NB4 (cell line): Measurements from ENCODE around the gene SIGLEC10.
"Not testable (repeated sequence)": the region's sequence is repeated elsewhere in the genome, so short reads cannot be mapped to it uniquely, and the experiment has no call there.

ENCODE experiments used
- DNase-seq: peaks from one replicate; pipeline ENCODE4 v3.0.0; 2010; ENCODE audit warnings: low read depth
- H3K4me3 ChIP-seq: one replicate; pipeline ENCODE4 v1.5.1; 2011; ENCODE audit warnings: mild to moderate bottlenecking, low read depth, low read length, moderate library complexity
- MYC ChIP-seq: IDR thresholded peaks from 2 replicates; pipeline ENCODE4 v1.6.1; 2011; ENCODE audit warnings: low read depth, low read length
- POLR2A ChIP-seq: IDR thresholded peaks from 2 replicates; pipeline ENCODE4 v1.6.1; 2011; ENCODE audit warnings: mild to moderate bottlenecking; ENCODE audit not compliant: insufficient read length; ENCODE audit errors: extremely low read depth
- TF ChIP-seq, protein P1 (sequence below): IDR thresholded peaks from one replicate; pipeline ENCODE4 v1.5.1; 2012; ENCODE audit warnings: low read depth, low read length
- TF ChIP-seq, protein P2 (sequence below): IDR thresholded peaks from 2 replicates; pipeline ENCODE4 v1.6.1; 2011; ENCODE audit warnings: low read depth, low read length

The SIGLEC10 gene

DNA sequence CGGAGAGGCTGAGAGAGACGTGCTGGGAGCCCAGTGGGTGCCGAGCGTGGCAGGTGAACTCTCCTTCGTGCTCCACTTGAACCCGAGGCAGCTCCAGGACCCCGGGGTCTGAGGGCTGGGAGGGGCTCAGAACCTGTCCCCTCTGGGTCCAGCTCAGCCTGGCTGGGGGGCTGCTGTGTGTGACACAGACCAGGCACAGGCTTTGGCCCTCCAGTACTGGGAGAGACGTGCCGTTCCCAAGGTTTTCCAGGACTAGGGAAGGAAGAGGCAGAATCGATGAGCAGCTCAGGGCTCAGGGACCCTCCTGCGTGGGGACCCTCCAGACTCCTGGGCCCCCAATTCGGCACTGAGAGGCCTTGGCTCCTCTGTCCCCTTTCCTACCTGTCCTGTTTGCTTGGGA lies 2.3 kb downstream of the SIGLEC10 start:
- TF ChIP-seq, protein P1, sequence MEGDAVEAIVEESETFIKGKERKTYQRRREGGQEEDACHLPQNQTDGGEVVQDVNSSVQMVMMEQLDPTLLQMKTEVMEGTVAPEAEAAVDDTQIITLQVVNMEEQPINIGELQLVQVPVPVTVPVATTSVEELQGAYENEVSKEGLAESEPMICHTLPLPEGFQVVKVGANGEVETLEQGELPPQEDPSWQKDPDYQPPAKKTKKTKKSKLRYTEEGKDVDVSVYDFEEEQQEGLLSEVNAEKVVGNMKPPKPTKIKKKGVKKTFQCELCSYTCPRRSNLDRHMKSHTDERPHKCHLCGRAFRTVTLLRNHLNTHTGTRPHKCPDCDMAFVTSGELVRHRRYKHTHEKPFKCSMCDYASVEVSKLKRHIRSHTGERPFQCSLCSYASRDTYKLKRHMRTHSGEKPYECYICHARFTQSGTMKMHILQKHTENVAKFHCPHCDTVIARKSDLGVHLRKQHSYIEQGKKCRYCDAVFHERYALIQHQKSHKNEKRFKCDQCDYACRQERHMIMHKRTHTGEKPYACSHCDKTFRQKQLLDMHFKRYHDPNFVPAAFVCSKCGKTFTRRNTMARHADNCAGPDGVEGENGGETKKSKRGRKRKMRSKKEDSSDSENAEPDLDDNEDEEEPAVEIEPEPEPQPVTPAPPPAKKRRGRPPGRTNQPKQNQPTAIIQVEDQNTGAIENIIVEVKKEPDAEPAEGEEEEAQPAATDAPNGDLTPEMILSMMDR = no peak
- no peak for TF ChIP-seq MYC
- no peak for TF ChIP-seq POLR2A
- TF ChIP-seq, protein P2, sequence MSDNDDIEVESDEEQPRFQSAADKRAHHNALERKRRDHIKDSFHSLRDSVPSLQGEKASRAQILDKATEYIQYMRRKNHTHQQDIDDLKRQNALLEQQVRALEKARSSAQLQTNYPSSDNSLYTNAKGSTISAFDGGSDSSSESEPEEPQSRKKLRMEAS = no peak
- no peak overlapping the region for H3K4me3 ChIP-seq
- DNase-seq = no peak

DNA sequence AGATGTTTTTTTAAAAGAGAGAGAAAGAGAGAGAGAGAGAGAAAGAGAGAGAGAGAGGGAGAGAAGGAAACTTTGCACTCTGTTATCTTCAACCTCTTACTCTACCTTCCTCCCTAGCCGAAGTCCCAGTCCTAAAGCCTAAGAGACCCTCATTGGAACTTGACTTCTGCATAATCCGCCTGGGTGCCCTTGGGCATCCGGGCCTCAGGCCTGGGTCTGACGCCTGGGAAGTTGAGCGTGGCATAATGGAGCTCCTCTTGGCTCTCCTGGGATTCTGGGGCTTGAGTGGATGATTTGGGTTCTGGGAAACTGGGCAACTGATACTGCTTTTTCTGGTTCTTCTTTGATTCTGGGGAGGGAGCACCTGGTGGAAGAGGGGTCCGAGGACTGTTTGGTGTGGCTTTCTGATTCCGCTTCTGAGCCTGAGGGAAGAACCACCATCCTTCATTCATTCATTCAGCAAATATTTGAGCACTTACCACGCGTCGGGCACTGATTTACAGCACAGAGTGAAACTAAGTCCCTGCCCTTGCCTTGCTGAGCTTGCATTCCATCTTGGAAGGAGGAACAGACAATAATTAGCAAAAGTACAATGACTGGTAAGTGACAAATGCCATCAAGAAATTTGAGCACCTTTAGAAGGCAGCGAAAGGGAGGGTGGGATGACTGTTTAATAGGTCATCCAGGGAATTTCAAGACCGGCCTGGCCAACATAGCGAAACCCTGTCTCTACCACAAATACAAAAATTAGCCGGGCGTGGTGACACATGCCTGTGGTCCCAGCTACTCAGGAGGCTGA lies 6.3 kb downstream of the SIGLEC10 start:
- TF ChIP-seq, protein P1 = no peak
- TF ChIP-seq POLR2A (no peak), MYC (no peak)
- TF ChIP-seq, protein P2 = no peak
- no peak overlapping the region for H3K4me3 ChIP-seq
- DNase-seq = no peak

DNA sequence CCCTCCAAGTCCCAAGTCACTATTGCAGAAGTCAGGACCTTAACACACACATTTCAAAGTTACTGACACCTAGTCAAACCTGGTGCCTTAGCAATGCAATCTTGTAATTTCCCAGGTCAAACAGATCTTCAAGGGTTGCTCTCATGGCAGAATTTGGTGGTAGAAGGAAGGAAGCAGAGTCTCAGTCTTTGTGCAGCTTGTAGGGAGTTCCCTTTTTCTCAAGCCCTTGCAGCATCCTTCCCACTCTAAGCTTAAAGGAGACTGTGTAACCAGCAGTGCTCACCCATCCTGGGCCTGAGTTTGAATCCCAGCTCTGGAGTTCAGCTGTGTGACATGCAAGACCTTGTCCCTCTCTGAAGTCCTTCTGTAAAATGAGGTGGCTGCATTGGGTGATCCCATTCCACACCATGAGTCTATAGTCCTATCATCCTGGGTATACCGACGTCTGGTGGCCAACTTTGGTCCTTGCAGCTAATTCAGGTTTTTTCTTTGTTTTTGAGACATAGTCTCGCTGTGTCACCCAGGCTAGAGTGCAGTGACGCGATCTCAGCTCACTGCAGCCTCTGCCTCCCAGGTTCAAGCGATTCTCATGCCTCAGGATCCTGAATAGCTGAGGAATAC lies 9.8 kb downstream of the SIGLEC10 start:
- H3K4me3 ChIP-seq = no peak overlapping the region
- peak; percentile 83 for DNase-seq
- TF ChIP-seq POLR2A (no peak), MYC (no peak)
- TF ChIP-seq, protein P1 = no peak
- TF ChIP-seq, protein P2 = no peak

DNA sequence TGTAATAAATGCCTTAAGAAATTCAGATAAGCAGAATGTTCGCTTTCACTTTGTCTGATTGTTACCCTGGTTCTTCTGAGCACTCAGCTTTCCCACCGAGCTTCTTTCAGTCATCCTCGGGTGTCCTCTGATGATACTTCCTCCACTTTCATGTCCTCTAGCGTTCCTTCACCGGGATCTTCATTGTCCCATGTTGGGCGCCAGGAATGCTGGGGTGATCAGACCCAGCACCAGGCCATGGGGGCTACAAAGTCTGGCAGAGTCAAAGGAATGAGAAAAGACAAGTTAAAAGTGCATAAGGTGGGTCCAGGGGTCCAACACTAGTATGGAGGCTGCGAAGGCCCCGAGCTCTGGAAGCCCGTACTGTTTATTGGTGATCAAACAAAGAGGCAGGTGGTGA lies 15.3 kb downstream of the SIGLEC10 start:
- H3K4me3 ChIP-seq = no peak overlapping the region
- no peak for DNase-seq
- TF ChIP-seq, protein P2 = no peak
- TF ChIP-seq MYC = no peak
- TF ChIP-seq, protein P1 = no peak
- no peak for TF ChIP-seq POLR2A

DNA sequence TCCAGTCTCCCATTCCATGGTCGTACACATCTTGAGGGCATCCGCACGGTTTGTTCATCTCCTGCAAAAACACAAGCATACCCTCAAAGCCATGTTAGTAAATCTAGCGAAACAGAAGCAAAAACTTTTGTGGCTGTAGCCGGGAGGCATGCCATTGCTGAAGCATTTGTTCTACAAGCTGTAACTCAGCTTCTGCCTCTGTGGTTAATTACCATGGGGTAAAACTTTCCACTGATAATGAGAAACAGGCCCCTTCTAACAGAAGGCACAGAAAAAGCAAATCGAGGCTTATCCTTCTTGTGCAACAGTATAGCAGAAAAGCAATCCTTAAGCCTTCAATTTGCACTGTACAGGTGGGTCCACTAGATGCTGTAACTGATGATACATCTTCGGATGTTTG lies 17.5 kb downstream of the SIGLEC10 start:
- H3K4me3 ChIP-seq, DNase-seq: not testable (repeated sequence)

DNA sequence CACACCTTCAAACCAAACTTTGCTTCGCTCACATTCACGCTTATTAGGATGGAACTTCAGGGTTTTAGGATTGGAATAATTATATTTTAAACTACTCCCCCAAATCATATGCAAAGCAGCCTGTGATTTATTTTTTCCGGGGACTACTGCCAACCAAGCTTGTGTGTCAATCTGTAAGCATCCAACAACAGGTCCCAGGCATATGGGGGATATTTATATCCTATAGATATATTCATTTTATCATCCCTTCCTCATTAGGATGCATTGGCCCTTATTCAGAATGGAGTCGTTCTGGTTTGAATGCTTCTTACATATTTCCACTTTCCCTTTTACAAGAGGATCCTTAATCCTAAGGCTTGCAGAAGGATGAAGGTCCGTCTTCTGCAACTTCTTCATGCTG lies 18.2 kb downstream of the SIGLEC10 start:
- DNase-seq = no peak
- TF ChIP-seq POLR2A = no peak
- TF ChIP-seq, protein P1 = no peak
- H3K4me3 ChIP-seq = no peak overlapping the region
